SJCRH30 (cell line): ENCODE measurements around the gene KIF6. TPM values are rescaled to one million over a fixed set of nuclear protein-coding genes. Genes with fewer than 3 reads are reported as not detected.
"Not testable (repeated sequence)": the region's sequence is repeated elsewhere in the genome, so short reads cannot be mapped to it uniquely, and the experiment has no call there.

Source experiments
- DNase-seq, 2 experiments: peaks; one replicate each; pipeline ENCODE4 v3.0.0-alpha.2; 2015 to 2020
- H3K27ac ChIP-seq: fragments of 250-450 bp; sonication (Bioruptor Pico); 2 replicates; pipeline ENCODE4 v1.5.1; 2020; ENCODE audit warnings: mild to moderate bottlenecking, moderate library complexity
- H3K27me3 ChIP-seq: fragments of 250-450 bp; sonication (Bioruptor Pico); 2 replicates; pipeline ENCODE4 v1.5.1; 2020; ENCODE audit warnings: mild to moderate bottlenecking, moderate library complexity
- H3K36me3 ChIP-seq: fragments of 250-450 bp; sonication (Bioruptor Pico); 2 replicates; pipeline ENCODE4 v1.5.1; 2020; ENCODE audit warnings: mild to moderate bottlenecking, moderate library complexity
- H3K4me1 ChIP-seq: fragments of 250-450 bp; sonication (Bioruptor Pico); 2 replicates; pipeline ENCODE4 v1.5.1; 2020; ENCODE audit warnings: mild to moderate bottlenecking, moderate library complexity
- H3K4me3 ChIP-seq: fragments of 250-450 bp; sonication (Bioruptor Pico); 2 replicates; pipeline ENCODE4 v1.5.1; 2020; ENCODE audit warnings: mild to moderate bottlenecking, moderate library complexity
- H3K9me3 ChIP-seq: fragments of 250-450 bp; sonication (Bioruptor Pico); replicated peaks from 2 replicates; pipeline ENCODE4 v1.5.1; 2020; ENCODE audit warnings: mild to moderate bottlenecking, moderate library complexity
- total RNA-seq: library from RNA; depleted of rRNA; stranded (reverse); fragments of >200 nt; shearing (Covaris generic); gene quantifications from 2 replicates; pipeline ENCODE4 v1.2.3, GENCODE V29; 2014; rRNA removed

The KIF6 gene
- total RNA-seq, 1 experiment from 2014 or later: 0.22 TPM

GRCh38 chr6:39287601-39288000 is 437.6 kb downstream of the KIF6 start:
- peaks cover 6% of the 10 kb centered on the region; the same call in 1 of the 2 replicates for H3K27me3 ChIP-seq
- no peak overlapping the region for H3K4me3 ChIP-seq
- DNase-seq: no peak
- no peak overlapping the region for H3K27ac ChIP-seq
- no peaks in the 10 kb centered on the region for H3K36me3 ChIP-seq
- no peaks in the 10 kb centered on the region for H3K9me3 ChIP-seq
- no peaks in the 10 kb centered on the region for H3K4me1 ChIP-seq

- not testable (repeated sequence) for H3K4me1 ChIP-seq, H3K27ac ChIP-seq, H3K9me3 ChIP-seq, DNase-seq, H3K36me3 ChIP-seq, H3K4me3 ChIP-seq, H3K27me3 ChIP-seq
Observed at GRCh38 chr6:39286596-39286995, 438.6 kb downstream of the KIF6 start.

GRCh38 chr6:39282774-39283173 is 442.4 kb downstream of the KIF6 start:
- Histone ChIP-seq H3K36me3 (no peaks in the 10 kb centered on the region), H3K4me1 (no peaks in the 10 kb centered on the region), H3K27me3 (peaks cover 11% of the 10 kb centered on the region; the same call in 1 of the 2 replicates), H3K9me3 (no peaks in the 10 kb centered on the region), H3K4me3 (no peak overlapping the region), H3K27ac (no peak overlapping the region)
- no peak for DNase-seq

- H3K9me3 ChIP-seq: no peaks in the 10 kb centered on the region
- H3K4me3 ChIP-seq: no peak overlapping the region
- DNase-seq: no peak
- H3K27ac ChIP-seq: no peak overlapping the region
- H3K36me3 ChIP-seq: no peaks in the 10 kb centered on the region
- H3K4me1 ChIP-seq: no peaks in the 10 kb centered on the region
- H3K27me3 ChIP-seq: peaks cover 11% of the 10 kb centered on the region; the same call in 1 of the 2 replicates
Observed at GRCh38 chr6:39281312-39281980, 443.8 kb downstream of the KIF6 start.

- no peak for DNase-seq
- Histone ChIP-seq H3K27ac (no peak overlapping the region), H3K27me3 (peaks cover 11% of the 10 kb centered on the region; the same call in 1 of the 2 replicates), H3K36me3 (no peaks in the 10 kb centered on the region), H3K4me3 (no peak overlapping the region), H3K4me1 (no peaks in the 10 kb centered on the region), H3K9me3 (no peaks in the 10 kb centered on the region)
Observed at GRCh38 chr6:39280247-39280731, 444.9 kb downstream of the KIF6 start.

Other genes with a start within 250 kb of the KIF6 start
- gene DAAM2, start 67.0 kb upstream of the KIF6 start, total RNA-seq: 3.5 and 3.6 TPM in 2 replicates
- 7.3 TPM in 2 replicates for gene MOCS1, start 209.1 kb upstream of the KIF6 start, total RNA-seq